ENCODE measurements around the gene DISP3. TPM values are rescaled to one million over a fixed set of nuclear protein-coding genes. Genes with fewer than 3 reads are reported as not detected.

The DISP3 gene
- total and polyA plus RNA-seq, 9 of the 15 experiments (the other 6 are each of a cell fraction or from before 2014, with no cell fraction given): 0.03 to 0.19 (median 0.15) TPM; not detected in 5

DNA sequence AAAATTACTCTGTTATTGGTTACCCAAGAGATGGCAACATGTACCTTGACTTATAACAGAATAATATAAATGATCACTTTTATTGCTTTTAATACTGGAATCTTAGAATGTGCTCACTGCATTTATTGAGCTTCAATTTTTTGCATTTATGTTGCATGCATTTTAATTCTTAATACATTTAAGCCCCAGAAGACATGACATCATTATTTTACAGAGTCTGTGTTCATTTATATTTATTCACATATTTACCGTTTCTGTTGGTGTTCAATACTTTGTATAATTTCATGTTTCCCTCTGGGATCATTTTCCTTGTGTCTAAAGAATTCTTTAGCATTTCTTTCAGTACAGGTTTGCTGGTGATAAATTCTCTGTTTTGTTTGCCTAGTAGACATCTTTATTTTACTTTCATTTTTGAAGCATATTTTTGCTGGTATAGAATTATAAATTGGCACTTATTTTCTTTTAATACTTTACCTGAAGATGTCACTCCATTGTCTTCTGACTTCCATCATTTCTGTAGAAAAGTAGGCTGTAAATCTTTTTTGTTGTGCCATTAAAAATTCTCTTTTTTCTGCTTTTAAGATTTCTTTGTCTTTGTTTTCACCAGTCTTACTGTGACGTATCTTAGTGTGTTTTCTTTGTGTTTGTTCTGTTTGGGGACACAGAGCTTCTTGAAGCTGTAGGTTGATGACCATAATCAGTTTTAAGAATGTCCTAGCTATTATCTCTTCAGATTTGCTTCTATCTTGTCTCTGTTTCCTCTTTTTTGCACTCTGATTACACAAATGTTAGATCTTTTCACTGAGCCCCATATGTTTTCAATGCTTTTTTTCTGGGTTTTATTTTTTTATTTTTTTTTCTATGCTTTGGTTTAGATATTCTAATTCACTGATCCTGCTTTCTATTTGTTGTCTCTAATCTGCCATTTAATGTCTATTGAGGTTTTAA, 26.9 kb downstream of the DISP3 start (continued):
- TF ChIP-seq CBX3 (IDR thresholded peaks at IDR 0.05; ENCODE audit: borderline replicate concordance in 1 of 2, low read length in 2 of 2) (peak in 1 of 2 experiments; percentile 99; a peak in 2 of 3 replicates), EP300 (IDR thresholded peaks at IDR 0.05; ENCODE audit: low read length) (0 out of 2 replicates have a peak, but pooled peaks have one; percentile 20), HDAC1 (IDR thresholded peaks at IDR 0.05) (peak in 1 of 2 experiments; percentile 81; a peak in 1 of 4 replicates), NCOA1 (IDR thresholded peaks at IDR 0.05; ENCODE audit: low read depth) (no peak), ZNF583 (CRISPR knock-in tag; IDR thresholded peaks at IDR 0.05) (no peak), ZNF354B (CRISPR knock-in tag; IDR thresholded peaks at IDR 0.05) (no peak), ZC3H8 (IDR thresholded peaks at IDR 0.05) (no peak), MTF1 (CRISPR knock-in tag; IDR thresholded peaks at IDR 0.05; ENCODE audit: borderline replicate concordance) (no peak), SMAD2 (IDR thresholded peaks at IDR 0.05; ENCODE audit: low read depth, low read length) (no peak), TRIM28 (IDR thresholded peaks at IDR 0.05) (peak; percentile 100), XRCC4 (IDR thresholded peaks at IDR 0.05; ENCODE audit: extremely low read depth, insufficient read depth, insufficient read length) (no peak), CSDE1 (IDR thresholded peaks at IDR 0.05) (0 out of 4 replicates have a peak, but pooled peaks of 1 of the 2 experiments have one; percentile 25), ZNF785 (CRISPR knock-in tag; IDR thresholded peaks at IDR 0.05) (no peak), PYGO2 (tag; IDR thresholded peaks at IDR 0.05) (no peak), MIER1 (IDR thresholded peaks at IDR 0.05; ENCODE audit: low read depth) (peak; percentile 62; the same call in 1 of the 2 replicates), ZNF75A (CRISPR knock-in tag; IDR thresholded peaks at IDR 0.05) (no peak), ATF7 (IDR thresholded peaks at IDR 0.05) (0 out of 2 replicates have a peak, but pooled peaks have one; percentile 24), ILK (tag; IDR thresholded peaks at IDR 0.05; ENCODE audit: borderline replicate concordance, low read depth) (no peak), TRIM24 (IDR thresholded peaks at IDR 0.05) (peak; percentile 8 to 69; a peak in 2 of 4 replicates), EP400 (IDR thresholded peaks at IDR 0.05) (0 out of 2 replicates have a peak, but pooled peaks have one; percentile 19), CBX5 (IDR thresholded peaks at IDR 0.05; ENCODE audit: borderline replicate concordance, low read depth) (peak; percentile 84)
- TF ChIP-seq, protein P1, sequence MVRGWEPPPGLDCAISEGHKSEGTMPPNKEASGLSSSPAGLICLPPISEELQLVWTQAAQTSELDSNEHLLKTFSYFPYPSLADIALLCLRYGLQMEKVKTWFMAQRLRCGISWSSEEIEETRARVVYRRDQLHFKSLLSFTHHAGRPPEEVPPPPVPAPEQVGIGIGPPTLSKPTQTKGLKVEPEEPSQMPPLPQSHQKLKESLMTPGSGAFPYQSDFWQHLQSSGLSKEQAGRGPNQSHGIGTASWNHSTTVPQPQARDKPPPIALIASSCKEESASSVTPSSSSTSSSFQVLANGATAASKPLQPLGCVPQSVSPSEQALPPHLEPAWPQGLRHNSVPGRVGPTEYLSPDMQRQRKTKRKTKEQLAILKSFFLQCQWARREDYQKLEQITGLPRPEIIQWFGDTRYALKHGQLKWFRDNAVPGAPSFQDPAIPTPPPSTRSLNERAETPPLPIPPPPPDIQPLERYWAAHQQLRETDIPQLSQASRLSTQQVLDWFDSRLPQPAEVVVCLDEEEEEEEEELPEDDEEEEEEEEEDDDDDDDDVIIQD (CRISPR knock-in tag; IDR thresholded peaks at IDR 0.05): no peak
- TF ChIP-seq, protein P2, sequence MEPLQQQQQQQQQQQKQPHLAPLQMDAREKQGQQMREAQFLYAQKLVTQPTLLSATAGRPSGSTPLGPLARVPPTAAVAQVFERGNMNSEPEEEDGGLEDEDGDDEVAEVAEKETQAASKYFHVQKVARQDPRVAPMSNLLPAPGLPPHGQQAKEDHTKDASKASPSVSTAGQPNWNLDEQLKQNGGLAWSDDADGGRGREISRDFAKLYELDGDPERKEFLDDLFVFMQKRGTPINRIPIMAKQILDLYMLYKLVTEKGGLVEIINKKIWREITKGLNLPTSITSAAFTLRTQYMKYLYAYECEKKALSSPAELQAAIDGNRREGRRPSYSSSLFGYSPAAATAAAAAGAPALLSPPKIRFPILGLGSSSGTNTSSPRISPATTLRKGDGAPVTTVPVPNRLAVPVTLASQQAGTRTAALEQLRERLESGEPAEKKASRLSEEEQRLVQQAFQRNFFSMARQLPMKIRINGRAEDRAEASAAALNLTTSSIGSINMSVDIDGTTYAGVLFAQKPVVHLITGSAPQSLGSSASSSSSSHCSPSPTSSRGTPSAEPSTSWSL (CRISPR knock-in tag; IDR thresholded peaks at IDR 0.05; ENCODE audit: borderline replicate concordance): no peak
- TF ChIP-seq, protein P3, sequence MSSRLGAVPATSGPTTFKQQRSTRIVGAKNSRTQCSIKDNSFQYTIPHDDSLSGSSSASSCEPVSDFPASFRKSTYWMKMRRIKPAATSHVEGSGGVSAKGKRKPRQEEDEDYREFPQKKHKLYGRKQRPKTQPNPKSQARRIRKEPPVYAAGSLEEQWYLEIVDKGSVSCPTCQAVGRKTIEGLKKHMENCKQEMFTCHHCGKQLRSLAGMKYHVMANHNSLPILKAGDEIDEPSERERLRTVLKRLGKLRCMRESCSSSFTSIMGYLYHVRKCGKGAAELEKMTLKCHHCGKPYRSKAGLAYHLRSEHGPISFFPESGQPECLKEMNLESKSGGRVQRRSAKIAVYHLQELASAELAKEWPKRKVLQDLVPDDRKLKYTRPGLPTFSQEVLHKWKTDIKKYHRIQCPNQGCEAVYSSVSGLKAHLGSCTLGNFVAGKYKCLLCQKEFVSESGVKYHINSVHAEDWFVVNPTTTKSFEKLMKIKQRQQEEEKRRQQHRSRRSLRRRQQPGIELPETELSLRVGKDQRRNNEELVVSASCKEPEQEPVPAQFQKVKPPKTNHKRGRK (tag; IDR thresholded peaks at IDR 0.05): peak; percentile 43; the same call in 1 of the 2 replicates
